Uterus (tissue), 4 donors: ENCODE measurements around the gene STK11IP. TPM values are rescaled to one million over a fixed set of nuclear protein-coding genes. Genes with fewer than 3 reads are reported as not detected.

ENCODE experiments used
- DNase-seq, 2 donors: peaks; one replicate each; pipeline ENCODE4 v3.0.0-alpha.2; 2019 to 2020
- H3K27ac ChIP-seq, 2 donors: fragments of 200-600 bp; sonication (generic); 1 replicate in 1 of 2; 2 replicates in 1 of 2; pipeline ENCODE4 v1.5.1; 2016 to 2018
- H3K27me3 ChIP-seq, 2 donors: fragments of 200-600 bp; sonication (generic); one replicate each; pipeline ENCODE4 v1.5.1; 2018 to 2019; ENCODE audit warnings: control low read depth in 1 of 2
- H3K36me3 ChIP-seq, 2 donors: fragments of 200-600 bp; sonication (generic); one replicate each; pipeline ENCODE4 v1.5.1; 2019; ENCODE audit warnings: control low read depth in 1 of 2
- H3K4me1 ChIP-seq, 2 donors: fragments of 200-600 bp; sonication (generic); one replicate each; pipeline ENCODE4 v1.5.1; 2018 to 2019; ENCODE audit warnings: control low read depth in 1 of 2
- H3K4me3 ChIP-seq, 2 donors: fragments of 200-600 bp; sonication (generic); 1 replicate in 1 of 2; 2 replicates in 1 of 2; pipeline ENCODE4 v1.5.1; 2018 to 2019; ENCODE audit warnings: mild to moderate bottlenecking in 1 of 2
- H3K9me3 ChIP-seq, 2 donors: fragments of 200-600 bp; sonication (generic); one replicate each; pipeline ENCODE4 v1.5.1; 2019; ENCODE audit warnings: control low read depth in 1 of 2
- POLR2A ChIP-seq, 2 donors: fragments of 450-650 bp; IDR thresholded peaks; one replicate each; pipeline ENCODE4 v1.6.1; 2016; ENCODE audit warnings: antibody characterized with exemption in 2 of 2, mild to moderate bottlenecking in 1 of 2, moderate library complexity in 1 of 2
- intact Hi-C: fragments of 100-400 bp; cut with DNase I; formaldehyde crosslinking; loops from one replicate; pipeline ENCODE4 v1.15.1; 2023; ENCODE audit warnings: low total_unique reads
- total RNA-seq, 4 donors: library from RNA; depleted of rRNA in 3 of 4; stranded (reverse); fragments of >200 nt in 3 of 4; gene quantifications; one replicate each; pipeline versions ENCODE4 v1.1.0 to v1.2.4, GENCODE V29; 2014 to 2023
- TF ChIP-seq, protein P1 (sequence below), 4 experiments: fragments of 200-600 bp in 2 of 4; fragments of 450-650 bp in 2 of 4; sonication (generic) in 2 of 4; IDR thresholded peaks; one replicate each; pipeline ENCODE4 v1.5.1; 2016 to 2019; ENCODE audit warnings: antibody characterized with exemption in 4 of 4, mild to moderate bottlenecking in 2 of 4, moderate library complexity in 1 of 4
- donor health status: DM: yes; HTN: yes; CAD: no.

Gene STK11IP
- total RNA-seq, 4 donors from 2014 or later, result 0.51 to 28.0 (median 13.1) TPM

GRCh38 chr2:219609149-219609750, 11.6 kb downstream of the STK11IP start:
- Histone ChIP-seq H3K36me3 (no peaks in the 10 kb centered on the region), H3K4me3 (no peak overlapping the region), H3K27me3 (no peaks in the 10 kb centered on the region), H3K4me1 (peaks cover 0 to 6% of the 10 kb centered on the region in 2 donors), H3K27ac (peak overlapping the region; percentile 84 to 85), H3K9me3 (no peaks in the 10 kb centered on the region)
- DNase-seq, result no peak
- TF ChIP-seq POLR2A (IDR thresholded peaks at IDR 0.05), result no peak
- TF ChIP-seq, protein P1, sequence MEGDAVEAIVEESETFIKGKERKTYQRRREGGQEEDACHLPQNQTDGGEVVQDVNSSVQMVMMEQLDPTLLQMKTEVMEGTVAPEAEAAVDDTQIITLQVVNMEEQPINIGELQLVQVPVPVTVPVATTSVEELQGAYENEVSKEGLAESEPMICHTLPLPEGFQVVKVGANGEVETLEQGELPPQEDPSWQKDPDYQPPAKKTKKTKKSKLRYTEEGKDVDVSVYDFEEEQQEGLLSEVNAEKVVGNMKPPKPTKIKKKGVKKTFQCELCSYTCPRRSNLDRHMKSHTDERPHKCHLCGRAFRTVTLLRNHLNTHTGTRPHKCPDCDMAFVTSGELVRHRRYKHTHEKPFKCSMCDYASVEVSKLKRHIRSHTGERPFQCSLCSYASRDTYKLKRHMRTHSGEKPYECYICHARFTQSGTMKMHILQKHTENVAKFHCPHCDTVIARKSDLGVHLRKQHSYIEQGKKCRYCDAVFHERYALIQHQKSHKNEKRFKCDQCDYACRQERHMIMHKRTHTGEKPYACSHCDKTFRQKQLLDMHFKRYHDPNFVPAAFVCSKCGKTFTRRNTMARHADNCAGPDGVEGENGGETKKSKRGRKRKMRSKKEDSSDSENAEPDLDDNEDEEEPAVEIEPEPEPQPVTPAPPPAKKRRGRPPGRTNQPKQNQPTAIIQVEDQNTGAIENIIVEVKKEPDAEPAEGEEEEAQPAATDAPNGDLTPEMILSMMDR (IDR thresholded peaks at IDR 0.05), result no peak
- intact Hi-C loops, result no loop called here

GRCh38 chr2:219611306-219611705, 13.6 kb downstream of the STK11IP start:
- intact Hi-C loops, result no loop called here
- H3K27ac ChIP-seq, result peak overlapping the region in 1 of 2 donors; percentile 84
- TF ChIP-seq POLR2A (IDR thresholded peaks at IDR 0.05), result no peak
- TF ChIP-seq, protein P1 (IDR thresholded peaks at IDR 0.05), result no peak
- H3K4me1 ChIP-seq, result peaks cover 0 to 6% of the 10 kb centered on the region in 2 donors
- DNase-seq, result no peak
- H3K4me3 ChIP-seq, result no peak overlapping the region
- H3K9me3 ChIP-seq, result no peaks in the 10 kb centered on the region
- no peaks in the 10 kb centered on the region for H3K27me3 ChIP-seq
- H3K36me3 ChIP-seq, result no peaks in the 10 kb centered on the region

GRCh38 chr2:219611866-219612576, 14.4 kb downstream of the STK11IP start:
- TF ChIP-seq POLR2A (IDR thresholded peaks at IDR 0.05), result no peak
- TF ChIP-seq, protein P1 (IDR thresholded peaks at IDR 0.05), result no peak
- DNase-seq, result no peak
- Histone ChIP-seq H3K27ac (no peak overlapping the region), H3K4me1 (peaks cover 0 to 6% of the 10 kb centered on the region in 2 donors), H3K9me3 (no peaks in the 10 kb centered on the region), H3K4me3 (no peak overlapping the region), H3K27me3 (no peaks in the 10 kb centered on the region), H3K36me3 (no peaks in the 10 kb centered on the region)
- intact Hi-C loops, result no loop called here

- Histone ChIP-seq H3K27me3 (no peaks in the 10 kb centered on the region), H3K4me1 (peaks cover 0 to 6% of the 10 kb centered on the region in 2 donors), H3K4me3 (no peak overlapping the region), H3K36me3 (no peaks in the 10 kb centered on the region), H3K9me3 (no peaks in the 10 kb centered on the region), H3K27ac (no peak overlapping the region)
- no peak for TF ChIP-seq POLR2A (IDR thresholded peaks at IDR 0.05)
- TF ChIP-seq, protein P1 (IDR thresholded peaks at IDR 0.05), result no peak
- no peak for DNase-seq
- intact Hi-C loops, result no loop called here
Observed at GRCh38 chr2:219612577-219613286, 15.1 kb downstream of the STK11IP start.
